Measurements from ENCODE around the gene ADRB2.

DNA sequence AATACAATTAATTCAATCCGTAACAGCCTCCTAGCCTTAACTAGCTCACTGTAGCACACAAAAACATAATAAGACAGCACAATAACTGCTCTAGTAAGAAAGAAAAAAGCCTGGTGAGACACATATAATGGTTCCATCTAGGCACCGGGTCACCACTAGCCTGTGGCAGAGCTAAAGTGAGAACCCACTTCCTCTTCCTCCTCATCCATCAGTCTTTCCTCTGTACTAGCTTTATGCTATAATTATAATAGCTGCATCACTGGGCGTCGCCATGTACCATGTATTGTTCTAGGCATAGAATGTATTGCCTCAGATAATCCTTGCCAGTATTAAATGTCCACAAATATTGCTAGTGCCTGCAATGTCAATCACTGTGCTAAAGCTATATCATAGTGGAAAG lies 23.1 kb downstream of the ADRB2 start:
- TF ChIP-seq, protein P1, sequence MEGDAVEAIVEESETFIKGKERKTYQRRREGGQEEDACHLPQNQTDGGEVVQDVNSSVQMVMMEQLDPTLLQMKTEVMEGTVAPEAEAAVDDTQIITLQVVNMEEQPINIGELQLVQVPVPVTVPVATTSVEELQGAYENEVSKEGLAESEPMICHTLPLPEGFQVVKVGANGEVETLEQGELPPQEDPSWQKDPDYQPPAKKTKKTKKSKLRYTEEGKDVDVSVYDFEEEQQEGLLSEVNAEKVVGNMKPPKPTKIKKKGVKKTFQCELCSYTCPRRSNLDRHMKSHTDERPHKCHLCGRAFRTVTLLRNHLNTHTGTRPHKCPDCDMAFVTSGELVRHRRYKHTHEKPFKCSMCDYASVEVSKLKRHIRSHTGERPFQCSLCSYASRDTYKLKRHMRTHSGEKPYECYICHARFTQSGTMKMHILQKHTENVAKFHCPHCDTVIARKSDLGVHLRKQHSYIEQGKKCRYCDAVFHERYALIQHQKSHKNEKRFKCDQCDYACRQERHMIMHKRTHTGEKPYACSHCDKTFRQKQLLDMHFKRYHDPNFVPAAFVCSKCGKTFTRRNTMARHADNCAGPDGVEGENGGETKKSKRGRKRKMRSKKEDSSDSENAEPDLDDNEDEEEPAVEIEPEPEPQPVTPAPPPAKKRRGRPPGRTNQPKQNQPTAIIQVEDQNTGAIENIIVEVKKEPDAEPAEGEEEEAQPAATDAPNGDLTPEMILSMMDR (IDR thresholded peaks at IDR 0.05; ENCODE audit: insufficient read depth, low read length) = no peak
- no peak for TF ChIP-seq GABPA (IDR thresholded peaks at IDR 0.05; ENCODE audit: low read depth)
- no peak for TF ChIP-seq POLR2AphosphoS5 (IDR thresholded peaks at IDR 0.05; ENCODE audit: low read depth)
- TF ChIP-seq, protein P2, sequence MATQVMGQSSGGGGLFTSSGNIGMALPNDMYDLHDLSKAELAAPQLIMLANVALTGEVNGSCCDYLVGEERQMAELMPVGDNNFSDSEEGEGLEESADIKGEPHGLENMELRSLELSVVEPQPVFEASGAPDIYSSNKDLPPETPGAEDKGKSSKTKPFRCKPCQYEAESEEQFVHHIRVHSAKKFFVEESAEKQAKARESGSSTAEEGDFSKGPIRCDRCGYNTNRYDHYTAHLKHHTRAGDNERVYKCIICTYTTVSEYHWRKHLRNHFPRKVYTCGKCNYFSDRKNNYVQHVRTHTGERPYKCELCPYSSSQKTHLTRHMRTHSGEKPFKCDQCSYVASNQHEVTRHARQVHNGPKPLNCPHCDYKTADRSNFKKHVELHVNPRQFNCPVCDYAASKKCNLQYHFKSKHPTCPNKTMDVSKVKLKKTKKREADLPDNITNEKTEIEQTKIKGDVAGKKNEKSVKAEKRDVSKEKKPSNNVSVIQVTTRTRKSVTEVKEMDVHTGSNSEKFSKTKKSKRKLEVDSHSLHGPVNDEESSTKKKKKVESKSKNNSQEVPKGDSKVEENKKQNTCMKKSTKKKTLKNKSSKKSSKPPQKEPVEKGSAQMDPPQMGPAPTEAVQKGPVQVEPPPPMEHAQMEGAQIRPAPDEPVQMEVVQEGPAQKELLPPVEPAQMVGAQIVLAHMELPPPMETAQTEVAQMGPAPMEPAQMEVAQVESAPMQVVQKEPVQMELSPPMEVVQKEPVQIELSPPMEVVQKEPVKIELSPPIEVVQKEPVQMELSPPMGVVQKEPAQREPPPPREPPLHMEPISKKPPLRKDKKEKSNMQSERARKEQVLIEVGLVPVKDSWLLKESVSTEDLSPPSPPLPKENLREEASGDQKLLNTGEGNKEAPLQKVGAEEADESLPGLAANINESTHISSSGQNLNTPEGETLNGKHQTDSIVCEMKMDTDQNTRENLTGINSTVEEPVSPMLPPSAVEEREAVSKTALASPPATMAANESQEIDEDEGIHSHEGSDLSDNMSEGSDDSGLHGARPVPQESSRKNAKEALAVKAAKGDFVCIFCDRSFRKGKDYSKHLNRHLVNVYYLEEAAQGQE (IDR thresholded peaks at IDR 0.05; ENCODE audit: insufficient replicate concordance, low read depth) = no peak
- TF ChIP-seq SPI1 (IDR thresholded peaks at IDR 0.05; ENCODE audit: borderline replicate concordance, low read depth) = peak; percentile 81
